Smooth muscle cell (in vitro differentiated cells): ENCODE data around the gene GDPD5. TPM values are rescaled to one million over a fixed set of nuclear protein-coding genes. Genes with fewer than 3 reads are reported as not detected.

Experiments
- DNase-seq: peaks from one replicate; lab custom pipeline; 2025; ENCODE audit not compliant: unreplicated experiment; lab: John Stamatoyannopoulos, UW
- H2AFZ ChIP-seq: fragments of 200-600 bp; sonication (generic); 2 replicates; pipeline ENCODE4 v1.6.0; 2016; ENCODE audit warnings: antibody characterized with exemption, low read depth, mild to moderate bottlenecking
- H3F3A ChIP-seq: fragments of 200-600 bp; sonication (generic); 2 replicates; pipeline ENCODE4 v1.6.0; 2017; ENCODE audit warnings: antibody characterized with exemption, low read depth
- H3K27ac ChIP-seq: fragments of 200-600 bp; sonication (generic); 2 replicates; pipeline ENCODE4 v1.5.1; 2016; ENCODE audit warnings: low read depth, mild to moderate bottlenecking
- H3K27me3 ChIP-seq: fragments of 200-600 bp; sonication (generic); 2 replicates; pipeline ENCODE4 v1.6.1; 2016; ENCODE audit warnings: low read depth, mild to moderate bottlenecking
- H3K36me3 ChIP-seq: fragments of 200-600 bp; sonication (generic); 2 replicates; pipeline ENCODE4 v1.5.1; 2016; ENCODE audit warnings: low read depth
- H3K4me1 ChIP-seq: fragments of 200-600 bp; sonication (generic); 2 replicates; pipeline ENCODE4 v1.5.1; 2016; ENCODE audit warnings: low read depth
- H3K4me2 ChIP-seq: fragments of 200-600 bp; sonication (generic); 2 replicates; pipeline ENCODE4 v1.6.0; 2016; ENCODE audit warnings: mild to moderate bottlenecking
- H3K4me3 ChIP-seq: fragments of 200-600 bp; sonication (generic); 2 replicates; pipeline ENCODE4 v1.5.1; 2016; ENCODE audit warnings: mild to moderate bottlenecking
- H3K79me2 ChIP-seq: fragments of 200-600 bp; sonication (generic); 2 replicates; pipeline ENCODE4 v1.6.0; 2016; ENCODE audit warnings: low read depth, mild to moderate bottlenecking
- H3K9ac ChIP-seq: fragments of 200-600 bp; sonication (generic); 2 replicates; pipeline ENCODE4 v1.6.0; 2016; ENCODE audit warnings: low read depth
- H3K9me3 ChIP-seq: fragments of 200-600 bp; sonication (generic); replicated peaks from 2 replicates; pipeline ENCODE4 v1.5.1; 2016; ENCODE audit warnings: low read depth
- H4K20me1 ChIP-seq: fragments of 200-600 bp; sonication (generic); 2 replicates; pipeline ENCODE4 v1.6.0; 2016; ENCODE audit warnings: low read depth
- CTCF ChIP-seq: fragments of 200-600 bp; sonication (generic); IDR thresholded peaks from 2 replicates; pipeline ENCODE4 v1.5.1; 2017; ENCODE audit warnings: borderline replicate concordance, mild to moderate bottlenecking, antibody characterized with exemption; ENCODE audit not compliant: insufficient read depth, poor library complexity, severe bottlenecking
- WGBS: methylation state at CpG from one replicate; pipeline ENCODE4 v1.1.7; 2016; ENCODE audit warnings: low lambda C conversion rate; 5-methylcytosine and 5-hydroxymethylcytosine counted together
- polyA plus RNA-seq: library from polyadenylated mRNA; unstranded; fragments of >200 nt; fragmentation: Nextera tagmentation; extraction: Ambion mirVana; gene quantifications from 2 replicates; pipeline ENCODE4 v1.2.1, GENCODE V29; 2016
- total RNA-seq: library from RNA; depleted of rRNA; stranded (reverse); fragments of >200 nt; gene quantifications from 2 replicates; pipeline ENCODE4 v1.2.3, GENCODE V29; 2014

Gene GDPD5
- total and polyA plus RNA-seq, 2 experiments from 2014 or later, result 2.3 to 5.8 TPM

DNA sequence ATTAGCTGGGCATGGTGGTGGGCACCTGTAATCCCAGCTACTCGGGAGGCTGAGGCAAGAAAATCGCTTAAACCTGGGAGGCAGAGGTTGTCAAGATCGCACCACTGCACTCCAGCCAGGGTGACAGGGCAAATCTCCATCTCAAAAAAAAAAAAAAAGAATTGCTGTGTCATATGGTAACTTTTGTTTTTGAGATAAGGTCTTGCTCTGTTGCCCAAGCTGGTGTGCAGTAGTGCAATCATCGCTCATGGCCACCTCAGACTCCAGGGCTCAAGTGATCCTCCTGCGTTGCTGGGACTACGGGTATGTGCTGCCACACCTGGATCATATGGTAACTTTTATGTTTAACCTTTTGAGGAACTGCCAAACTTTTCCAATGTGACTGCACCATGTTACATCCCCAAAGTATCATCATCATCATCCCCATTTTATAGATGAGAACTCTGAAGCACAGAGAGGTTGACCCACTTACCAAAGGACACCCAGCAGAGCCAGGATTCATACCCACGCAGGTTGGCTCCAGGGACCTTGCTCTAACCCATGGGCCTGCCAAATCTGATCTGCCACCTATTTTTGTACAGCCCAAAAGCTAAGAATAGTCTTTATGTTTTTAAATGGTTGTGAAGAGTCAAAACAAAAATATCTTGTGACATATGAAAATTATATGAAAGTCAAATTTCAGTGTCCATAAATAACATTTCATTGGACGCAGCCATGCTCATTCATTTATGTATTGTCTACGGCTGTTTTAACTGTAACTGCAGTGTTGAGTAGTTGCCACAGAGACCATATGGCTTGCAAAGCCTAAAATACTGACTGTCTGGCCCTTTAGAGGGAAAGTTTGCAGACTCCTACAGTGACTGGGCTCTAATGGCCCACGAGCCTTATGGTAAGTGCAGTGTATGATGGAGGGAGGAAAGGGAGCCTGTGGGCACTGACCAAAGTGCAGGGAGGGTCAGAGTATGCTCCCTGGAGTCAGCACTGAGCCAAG lies 45.3 kb downstream of the GDPD5 start:
- no peak for TF ChIP-seq CTCF
- Histone ChIP-seq H3K4me3 (no peak overlapping the region), H3K27ac (no peak overlapping the region), H3K9ac (no peak overlapping the region), H3F3A (no peaks in the 10 kb centered on the region), H3K27me3 (no peaks in the 10 kb centered on the region), H3K79me2 (no peaks in the 10 kb centered on the region), H4K20me1 (no peaks in the 10 kb centered on the region), H3K9me3 (no peaks in the 10 kb centered on the region), H3K4me2 (no peak overlapping the region), H2AFZ (no peak overlapping the region), H3K36me3 (no peaks in the 10 kb centered on the region), H3K4me1 (peaks cover 3% of the 10 kb centered on the region)
- DNase-seq, result no peak
- WGBS, result 90% methylated on average over 10 of the region's 10 CpGs

DNA sequence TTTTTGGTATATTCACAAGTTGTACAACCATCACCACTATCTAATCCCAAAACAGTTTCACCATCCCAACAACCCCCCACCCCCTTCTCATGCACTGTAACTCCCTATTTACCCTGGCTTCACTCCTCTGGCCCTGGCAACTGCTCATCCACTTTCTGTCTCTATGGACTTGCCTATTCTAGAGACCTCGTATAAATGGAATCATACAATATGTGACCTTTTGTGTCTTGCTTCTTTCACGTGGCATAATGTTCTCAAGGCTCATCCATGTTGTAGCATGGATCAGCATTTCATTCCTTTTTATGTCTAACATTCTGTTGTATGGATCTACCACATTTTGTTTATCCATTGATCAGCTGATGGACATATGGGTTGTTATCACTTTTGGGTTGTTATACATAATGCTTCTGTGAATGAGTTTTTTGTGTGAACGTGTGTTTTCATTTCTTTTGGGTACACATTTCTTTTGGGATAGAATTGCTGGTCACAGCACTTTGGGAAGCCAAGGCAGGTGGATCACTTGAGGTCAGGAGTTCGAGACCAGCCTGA lies 46.1 kb downstream of the GDPD5 start:
- 91% methylated on average over 4 of the region's 4 CpGs for WGBS
- no peaks in the 10 kb centered on the region for H3F3A ChIP-seq
- no peak overlapping the region for H2AFZ ChIP-seq
- no peaks in the 10 kb centered on the region for H3K79me2 ChIP-seq
- H3K27me3 ChIP-seq, result no peaks in the 10 kb centered on the region
- DNase-seq, result no peak
- H3K4me3 ChIP-seq, result no peak overlapping the region
- H4K20me1 ChIP-seq, result no peaks in the 10 kb centered on the region
- H3K4me2 ChIP-seq, result no peak overlapping the region
- H3K4me1 ChIP-seq, result peaks cover 7% of the 10 kb centered on the region
- no peaks in the 10 kb centered on the region for H3K36me3 ChIP-seq
- no peaks in the 10 kb centered on the region for H3K9me3 ChIP-seq
- no peak overlapping the region for H3K9ac ChIP-seq
- H3K27ac ChIP-seq, result no peak overlapping the region
- TF ChIP-seq CTCF, result no peak

- no peak overlapping the region for H3K4me3 ChIP-seq
- no peak overlapping the region for H3K4me2 ChIP-seq
- H3K9ac ChIP-seq, result no peak overlapping the region
- H3K79me2 ChIP-seq, result no peaks in the 10 kb centered on the region
- H3K4me1 ChIP-seq, result peaks cover 7% of the 10 kb centered on the region
- no peaks in the 10 kb centered on the region for H3F3A ChIP-seq
- no peaks in the 10 kb centered on the region for H3K36me3 ChIP-seq
- no peaks in the 10 kb centered on the region for H3K27me3 ChIP-seq
- TF ChIP-seq CTCF, result no peak
- 81% methylated on average over 5 of the region's 5 CpGs for WGBS
- no peak for DNase-seq
- no peak overlapping the region for H3K27ac ChIP-seq
- no peaks in the 10 kb centered on the region for H4K20me1 ChIP-seq
- no peak overlapping the region for H2AFZ ChIP-seq
- no peaks in the 10 kb centered on the region for H3K9me3 ChIP-seq
Measured at GRCh38 chr11:75478783-75479596, 46.8 kb downstream of the GDPD5 start.
